Transverse colon (tissue), 3 donors: Measurements from ENCODE around the gene ZNF785.

Experiments
- CTCF ChIP-seq, 5 experiments: fragments of 200-600 bp in 3 of 5; fragments of 450-650 bp in 2 of 5; sonication (generic) in 3 of 5; IDR thresholded peaks; 1 replicate in 2 of 5; 2 replicates in 3 of 5; pipeline ENCODE4 v1.5.1; 2016 to 2017; ENCODE audit warnings: antibody characterized with exemption in 5 of 5, inconsistent platforms in 3 of 5, mild to moderate bottlenecking in 2 of 5, moderate library complexity in 1 of 5
- POLR2A ChIP-seq: fragments of 450-650 bp; IDR thresholded peaks from one replicate; pipeline ENCODE4 v1.6.1; 2016; ENCODE audit warnings: antibody characterized with exemption, mild to moderate bottlenecking, moderate library complexity

GRCh38 chr16:30603945-30604315 lies 18.4 kb upstream of the ZNF785 start:
- TF ChIP-seq CTCF (IDR thresholded peaks at IDR 0.05) (no peak), POLR2A (no peak)
